Left ventricle myocardium inferior (tissue), 1 donor: ENCODE data around the gene LSM3. TPM values are rescaled to one million over a fixed set of nuclear protein-coding genes. Genes with fewer than 3 reads are reported as not detected.

ENCODE experiments used
- DNase-seq: peaks from one replicate; pipeline ENCODE4 v3.0.0-alpha.2; 2020
- H3K27ac ChIP-seq: fragments of 200-600 bp; replicated peaks from 2 replicates; pipeline ENCODE4 v1.8.0; 2021
- H3K27me3 ChIP-seq: fragments of 200-600 bp; 2 replicates; pipeline ENCODE4 v1.8.0; 2021; ENCODE audit warnings: low read depth
- H3K36me3 ChIP-seq: fragments of 200-600 bp; 2 replicates; pipeline ENCODE4 v1.8.0; 2021
- H3K4me1 ChIP-seq: fragments of 200-600 bp; 2 replicates; pipeline ENCODE4 v1.8.0; 2021
- H3K4me3 ChIP-seq: fragments of 200-600 bp; 2 replicates; pipeline ENCODE4 v1.8.0; 2021; ENCODE audit warnings: mild to moderate bottlenecking, moderate library complexity
- H3K9me3 ChIP-seq: fragments of 200-600 bp; replicated peaks from 2 replicates; pipeline ENCODE4 v1.8.0; 2021
- CTCF ChIP-seq: fragments of 200-600 bp; IDR thresholded peaks from 2 replicates; pipeline ENCODE4 v1.8.0; 2021; ENCODE audit warnings: antibody characterized with exemption, mild to moderate bottlenecking, borderline replicate concordance
- intact Hi-C: fragments of 100-400 bp; cut with micrococcal nuclease; formaldehyde crosslinking; loops from one replicate; pipeline ENCODE4 v1.11.0; 2022
- total RNA-seq: library from RNA; stranded (reverse); fragmentation: NEBNext Ultra II Directional; extraction: Animal tissue kit (Norgen Biotek cat#: 25700); gene quantifications from one replicate; pipeline ENCODE4 v1.2.1, GENCODE V29; 2021
- donor health status: DM: no; HTN: yes; CAD: no; lungs with severe emphysema.

LSM3 gene
- total RNA-seq, 1 donor from 2014 or later = 16.8 TPM

- no peak overlapping the region for H3K27ac ChIP-seq
- no peak for DNase-seq
- H3K27me3 ChIP-seq = no peaks in the 10 kb centered on the region
- intact Hi-C loops = loop anchor here (5.0 kb wide), 1 partner anchor 261 kb away; no protein-coding TSS in a partner anchor
- no peak for TF ChIP-seq CTCF
- H3K9me3 ChIP-seq = no peaks in the 10 kb centered on the region
- peaks cover 25% of the 10 kb centered on the region for H3K4me1 ChIP-seq
- H3K36me3 ChIP-seq = peaks cover 21% of the 10 kb centered on the region
- H3K4me3 ChIP-seq = no peak overlapping the region
These were observed 22.2 kb downstream of the LSM3 start for GRCh38 chr3:14200841-14201240.

GRCh38 chr3:14201940-14202684 is 23.5 kb downstream of the LSM3 start:
- TF ChIP-seq CTCF = no peak

GRCh38 chr3:14202874-14203520 is 24.4 kb downstream of the LSM3 start:
- Histone ChIP-seq H3K27me3 (no peaks in the 10 kb centered on the region), H3K4me1 (peaks cover 25% of the 10 kb centered on the region), H3K9me3 (no peaks in the 10 kb centered on the region), H3K27ac (no peak overlapping the region), H3K36me3 (peaks cover 20% of the 10 kb centered on the region), H3K4me3 (no peak overlapping the region)
- no peak for DNase-seq
- TF ChIP-seq CTCF = no peak
- intact Hi-C loops = loop anchor here (5.0 kb wide), 1 partner anchor 259 kb away; no protein-coding TSS in a partner anchor

More at GRCh38 chr3:14201940-14202684, 23.5 kb downstream of the LSM3 start:
- H3K4me3 ChIP-seq = no peak overlapping the region
- H3K27me3 ChIP-seq = no peaks in the 10 kb centered on the region
- H3K27ac ChIP-seq = no peak overlapping the region
- intact Hi-C loops = loop anchor here (5.0 kb wide), 1 partner anchor 260 kb away; no protein-coding TSS in a partner anchor
- DNase-seq = no peak
- H3K9me3 ChIP-seq = no peaks in the 10 kb centered on the region
- H3K4me1 ChIP-seq = peaks cover 25% of the 10 kb centered on the region
- peaks cover 21% of the 10 kb centered on the region for H3K36me3 ChIP-seq

GRCh38 chr3:14203521-14204079 is 25.0 kb downstream of the LSM3 start:
- intact Hi-C loops = loop anchor here (5.0 kb wide), 1 partner anchor 259 kb away; no protein-coding TSS in a partner anchor
- peak; percentile 91 for TF ChIP-seq CTCF
- H3K4me3 ChIP-seq = no peak overlapping the region
- H3K9me3 ChIP-seq = no peaks in the 10 kb centered on the region
- no peak for DNase-seq
- peaks cover 14% of the 10 kb centered on the region for H3K36me3 ChIP-seq
- peaks cover 25% of the 10 kb centered on the region for H3K4me1 ChIP-seq
- peaks cover under 1% of the 10 kb centered on the region for H3K27me3 ChIP-seq
- H3K27ac ChIP-seq = peak overlapping the region; percentile 70

GRCh38 chr3:14204515-14205284 is 26.1 kb downstream of the LSM3 start:
- TF ChIP-seq CTCF = no peak
- no peak for DNase-seq
- intact Hi-C loops = loop anchor here (5.0 kb wide), 1 partner anchor 258 kb away; no protein-coding TSS in a partner anchor

More at GRCh38 chr3:14204515-14205284, 26.1 kb downstream of the LSM3 start:
- Histone ChIP-seq H3K27ac (peak overlapping the region; percentile 70), H3K27me3 (peaks cover 10% of the 10 kb centered on the region), H3K4me1 (peaks cover 25% of the 10 kb centered on the region), H3K9me3 (no peaks in the 10 kb centered on the region), H3K4me3 (no peak overlapping the region), H3K36me3 (peaks cover 3% of the 10 kb centered on the region)
